GM12872 (cell line): Measurements from ENCODE around the gene MED20.

Experiments used
- TF ChIP-seq, protein P1 (sequence below): IDR thresholded peaks from 3 replicates; pipeline ENCODE4 v1.5.1; 2011; ENCODE audit warnings: low read depth, mild to moderate bottlenecking, low read length, moderate library complexity; ENCODE audit not compliant: insufficient read depth

MED20 gene

DNA sequence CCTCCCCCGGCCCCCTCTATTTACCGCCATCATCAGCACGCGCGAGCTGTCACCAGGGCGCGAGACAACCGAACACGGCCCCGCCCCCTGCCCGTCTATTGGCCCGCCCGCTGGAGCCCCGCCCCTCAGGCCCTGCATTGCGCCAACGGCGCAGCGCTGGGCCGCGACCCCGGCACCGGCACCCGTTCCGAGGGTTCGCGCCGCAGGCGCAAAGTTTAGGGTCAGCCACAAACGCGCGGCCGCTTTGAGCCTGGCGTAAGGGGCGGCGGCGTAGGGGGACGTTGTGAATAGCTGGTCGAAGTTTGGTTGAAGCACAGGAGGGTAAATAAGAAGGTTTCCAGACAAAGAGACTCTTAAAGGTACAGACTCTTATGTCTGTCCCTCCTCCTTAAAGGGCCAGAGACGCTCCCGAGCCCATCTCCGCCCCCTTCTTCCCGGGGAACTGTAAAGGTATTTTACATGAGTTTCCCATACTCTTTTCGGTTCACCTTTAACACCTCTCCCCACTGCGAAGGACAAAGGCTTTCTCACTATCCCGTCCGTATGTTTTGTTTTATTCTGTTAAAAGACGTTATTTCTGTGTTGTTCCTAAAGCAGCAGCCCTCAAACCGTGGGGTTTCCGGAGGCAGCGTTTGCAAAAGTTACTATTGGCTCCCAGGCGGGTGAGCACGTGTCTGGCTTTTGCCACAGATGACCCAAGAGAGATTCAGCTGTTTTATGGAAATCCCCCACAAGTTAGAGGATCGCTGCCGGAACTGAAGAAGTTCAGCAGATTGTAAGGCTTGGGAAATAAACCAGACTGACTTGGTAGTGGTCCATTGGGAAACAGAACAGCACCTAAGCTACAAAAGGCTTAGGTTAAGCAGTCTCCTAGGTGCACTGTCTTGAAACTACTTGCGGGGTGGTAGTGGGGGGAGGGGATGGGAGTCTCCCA is 25.4 kb downstream of the MED20 start, which contains the start of gene USP49:
Gene USP49, minus strand, starts transcription at position 76 of the 934 bp plus-strand sequence. CDS start 88,392 bp downstream, outside the sequence.
- TF ChIP-seq, protein P1, sequence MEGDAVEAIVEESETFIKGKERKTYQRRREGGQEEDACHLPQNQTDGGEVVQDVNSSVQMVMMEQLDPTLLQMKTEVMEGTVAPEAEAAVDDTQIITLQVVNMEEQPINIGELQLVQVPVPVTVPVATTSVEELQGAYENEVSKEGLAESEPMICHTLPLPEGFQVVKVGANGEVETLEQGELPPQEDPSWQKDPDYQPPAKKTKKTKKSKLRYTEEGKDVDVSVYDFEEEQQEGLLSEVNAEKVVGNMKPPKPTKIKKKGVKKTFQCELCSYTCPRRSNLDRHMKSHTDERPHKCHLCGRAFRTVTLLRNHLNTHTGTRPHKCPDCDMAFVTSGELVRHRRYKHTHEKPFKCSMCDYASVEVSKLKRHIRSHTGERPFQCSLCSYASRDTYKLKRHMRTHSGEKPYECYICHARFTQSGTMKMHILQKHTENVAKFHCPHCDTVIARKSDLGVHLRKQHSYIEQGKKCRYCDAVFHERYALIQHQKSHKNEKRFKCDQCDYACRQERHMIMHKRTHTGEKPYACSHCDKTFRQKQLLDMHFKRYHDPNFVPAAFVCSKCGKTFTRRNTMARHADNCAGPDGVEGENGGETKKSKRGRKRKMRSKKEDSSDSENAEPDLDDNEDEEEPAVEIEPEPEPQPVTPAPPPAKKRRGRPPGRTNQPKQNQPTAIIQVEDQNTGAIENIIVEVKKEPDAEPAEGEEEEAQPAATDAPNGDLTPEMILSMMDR = no peak

DNA sequence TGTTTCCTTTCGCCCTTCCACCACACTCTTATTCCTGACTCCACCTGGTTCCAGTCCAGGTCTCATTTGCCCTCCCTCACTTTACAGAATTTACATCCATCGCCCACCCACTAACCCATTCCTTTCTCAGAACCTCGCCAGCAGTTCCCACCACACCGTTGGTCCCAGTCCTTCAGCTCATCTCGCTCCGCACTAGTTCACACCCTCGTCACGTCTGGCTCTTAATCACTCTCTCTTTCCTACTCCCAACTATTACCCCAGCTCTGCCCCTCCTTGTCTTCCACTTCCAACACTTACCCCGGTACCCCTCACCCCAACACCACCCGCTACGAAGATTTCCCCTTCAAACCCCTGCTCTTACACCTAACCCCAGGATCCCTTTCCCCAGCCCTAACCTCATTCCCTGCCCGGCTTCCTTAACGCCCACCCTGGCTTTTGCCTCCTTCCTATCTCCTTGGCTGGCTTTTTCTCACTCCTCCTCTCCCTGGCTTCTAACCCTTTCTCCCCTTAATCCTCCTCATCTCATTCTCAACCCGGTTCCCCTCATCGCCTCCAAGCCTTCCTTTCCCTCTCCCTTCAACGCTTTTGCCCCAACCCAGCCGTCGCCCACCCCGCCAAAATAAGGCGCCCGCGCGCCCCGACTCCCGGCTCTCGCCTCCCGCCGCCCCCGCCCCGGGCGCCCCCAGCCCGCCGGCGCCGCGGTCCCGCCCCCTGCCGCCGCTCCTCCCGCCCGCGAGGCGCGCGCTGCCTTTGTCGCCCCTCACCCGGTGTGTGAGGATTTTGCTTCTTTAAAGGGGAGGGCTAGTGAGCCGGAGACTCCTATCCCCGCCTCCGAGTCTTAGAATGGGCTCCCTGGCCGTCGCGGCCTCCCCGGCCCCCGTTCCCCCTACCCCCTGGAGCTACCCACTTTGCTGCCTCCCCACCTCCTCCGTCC is 26.3 kb downstream of the MED20 start:
- TF ChIP-seq, protein P1 = no peak

DNA sequence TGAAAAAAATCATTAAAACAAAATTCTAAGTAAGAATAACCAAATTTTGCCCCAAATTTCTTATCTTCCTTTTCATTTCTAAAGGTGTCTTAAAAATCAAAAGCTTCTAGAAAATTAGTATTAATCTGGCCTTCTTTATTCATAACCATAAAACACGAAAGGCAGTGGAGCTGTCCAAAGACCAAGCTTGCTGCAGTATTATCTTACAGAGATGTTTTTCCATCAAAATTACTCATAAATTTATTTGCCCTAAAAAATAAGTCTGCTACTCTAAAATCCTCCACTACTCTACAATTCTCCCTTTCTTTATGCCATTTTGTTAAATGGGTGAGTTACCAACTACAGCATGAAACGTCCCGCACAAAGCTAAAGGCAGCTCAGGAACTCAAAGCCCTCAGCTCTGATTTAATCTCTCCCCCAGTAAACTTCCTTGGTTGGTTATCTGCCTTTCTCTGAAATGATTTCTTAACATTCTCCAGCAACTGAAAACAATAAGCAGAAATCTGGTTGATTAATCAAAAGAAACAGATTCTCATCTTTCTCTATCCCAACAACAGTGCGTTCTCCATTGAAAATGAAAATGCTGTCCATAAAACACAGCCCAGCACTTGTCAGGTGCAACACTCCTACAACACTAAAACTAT is 27.9 kb downstream of the MED20 start:
- TF ChIP-seq, protein P1 = no peak

DNA sequence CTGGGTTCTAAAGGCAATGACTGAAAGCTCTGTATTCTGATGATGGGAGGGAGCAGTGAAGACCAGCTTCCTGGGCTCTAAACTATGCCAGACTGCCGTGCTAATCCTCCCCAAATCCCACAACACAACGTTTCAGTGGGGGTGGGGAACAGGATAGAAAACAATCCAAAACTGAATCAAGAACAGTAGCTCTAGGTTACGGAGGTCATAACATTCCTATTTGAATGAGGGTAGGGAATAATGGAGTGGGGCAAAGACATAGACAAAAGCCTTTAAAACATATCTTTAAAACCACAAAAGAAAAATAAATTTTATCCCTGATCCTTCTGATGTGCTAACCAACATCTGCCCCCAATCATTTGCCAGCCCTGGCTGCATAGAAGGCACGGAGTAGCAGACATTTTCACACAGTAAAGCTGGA is 33.6 kb downstream of the MED20 start:
- TF ChIP-seq, protein P1 = no peak

DNA sequence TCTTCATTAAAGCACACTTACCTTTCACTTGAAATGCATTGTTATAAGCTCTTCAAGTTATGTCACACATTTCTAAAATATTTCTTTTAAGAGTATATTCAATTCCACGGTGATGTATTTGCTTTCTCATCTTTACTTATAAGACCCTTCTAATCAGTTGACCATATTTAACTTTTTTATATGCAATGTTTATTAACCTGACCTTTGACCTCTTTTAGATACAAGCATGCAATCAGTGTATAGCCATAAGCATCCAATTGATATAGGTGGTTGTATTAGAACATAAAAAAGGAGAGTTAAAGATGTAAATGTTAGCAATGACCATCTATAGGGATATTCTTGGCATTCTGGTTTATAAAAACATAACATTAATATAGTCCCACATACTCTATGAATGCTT is 35.0 kb downstream of the MED20 start:
- TF ChIP-seq, protein P1 = no peak

DNA sequence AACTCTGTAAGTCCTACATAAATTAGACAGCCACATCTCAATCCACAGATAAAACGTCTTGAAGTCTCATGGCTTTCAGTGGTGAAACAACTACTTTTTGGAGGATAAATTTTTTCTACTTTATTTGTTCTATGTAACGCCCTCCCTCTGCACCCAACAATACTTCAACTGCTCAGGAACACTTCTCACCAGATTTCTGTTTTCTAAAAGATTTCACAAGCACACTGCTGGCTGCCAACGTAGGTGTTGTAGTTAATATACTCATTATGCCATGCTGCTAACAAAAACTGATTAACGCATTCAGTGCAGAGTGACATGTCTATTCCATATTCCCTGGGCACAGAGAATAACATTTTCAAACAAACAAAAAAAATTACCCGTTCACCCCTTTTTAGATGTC is 36.0 kb downstream of the MED20 start:
- TF ChIP-seq, protein P1 = no peak
